ENCODE data around the gene GYPC.

The GYPC gene

GRCh38 chr2:126661702-126662500 lies 5.9 kb downstream of the GYPC start:
- Histone ChIP-seq H3K79me2 (peaks cover 2% of the 10 kb centered on the region), H3K27ac (no peak overlapping the region), H3K27me3 (ENCODE audit: control insufficient read depth, insufficient read depth, low read length) (no peaks in the 10 kb centered on the region), H3K9ac (no peak overlapping the region), H3K4me2 (ENCODE audit: low read length) (no peak overlapping the region), H3K36me3 (ENCODE audit: control insufficient read depth, insufficient read depth, low read length) (no peaks in the 10 kb centered on the region), H3K4me3 (ENCODE audit: low read depth, low read length) (no peak overlapping the region), H3K4me1 (peaks cover 15% of the 10 kb centered on the region), H3K9me3 (ENCODE audit: control insufficient read depth, low read length) (no peaks in the 10 kb centered on the region), H2AFZ (no peak overlapping the region)
- no peak for TF ChIP-seq CTCF (IDR thresholded peaks at IDR 0.05)

GRCh38 chr2:126662621-126663020 lies 6.7 kb downstream of the GYPC start:
- peaks cover 2% of the 10 kb centered on the region for H3K79me2 ChIP-seq
- TF ChIP-seq CTCF (IDR thresholded peaks at IDR 0.05): no peak
- H3K36me3 ChIP-seq (ENCODE audit: control insufficient read depth, insufficient read depth, low read length): no peaks in the 10 kb centered on the region
- H3K9ac ChIP-seq: no peak overlapping the region
- no peak overlapping the region for H3K4me3 ChIP-seq (ENCODE audit: low read depth, low read length)
- H3K27me3 ChIP-seq (ENCODE audit: control insufficient read depth, insufficient read depth, low read length): no peaks in the 10 kb centered on the region
- no peak overlapping the region for H3K4me2 ChIP-seq (ENCODE audit: low read length)
- no peaks in the 10 kb centered on the region for H3K9me3 ChIP-seq (ENCODE audit: control insufficient read depth, low read length)
- H3K27ac ChIP-seq: no peak overlapping the region
- H2AFZ ChIP-seq: no peak overlapping the region
- peaks cover 15% of the 10 kb centered on the region for H3K4me1 ChIP-seq

- peaks cover 15% of the 10 kb centered on the region for H3K4me1 ChIP-seq
- peaks cover 2% of the 10 kb centered on the region for H3K79me2 ChIP-seq
- H2AFZ ChIP-seq: no peak overlapping the region
- no peaks in the 10 kb centered on the region for H3K9me3 ChIP-seq (ENCODE audit: control insufficient read depth, low read length)
- H3K4me3 ChIP-seq (ENCODE audit: low read depth, low read length): no peak overlapping the region
- TF ChIP-seq CTCF (IDR thresholded peaks at IDR 0.05): no peak
- no peak overlapping the region for H3K9ac ChIP-seq
- H3K27ac ChIP-seq: no peak overlapping the region
- H3K36me3 ChIP-seq (ENCODE audit: control insufficient read depth, insufficient read depth, low read length): no peaks in the 10 kb centered on the region
- H3K4me2 ChIP-seq (ENCODE audit: low read length): no peak overlapping the region
- no peaks in the 10 kb centered on the region for H3K27me3 ChIP-seq (ENCODE audit: control insufficient read depth, insufficient read depth, low read length)
These were observed 7.4 kb downstream of the GYPC start for GRCh38 chr2:126663184-126663963.

- Histone ChIP-seq H3K4me1 (peaks cover 15% of the 10 kb centered on the region), H3K9ac (no peak overlapping the region)
These were observed 8.3 kb downstream of the GYPC start for GRCh38 chr2:126664234-126664633.

More at GRCh38 chr2:126664234-126664633, 8.3 kb downstream of the GYPC start:
- TF ChIP-seq CTCF (IDR thresholded peaks at IDR 0.05): no peak
- no peak overlapping the region for H3K4me3 ChIP-seq (ENCODE audit: low read depth, low read length)
- H3K9me3 ChIP-seq (ENCODE audit: control insufficient read depth, low read length): no peaks in the 10 kb centered on the region
- no peak overlapping the region for H3K27ac ChIP-seq
- no peaks in the 10 kb centered on the region for H3K36me3 ChIP-seq (ENCODE audit: control insufficient read depth, insufficient read depth, low read length)
- no peak overlapping the region for H2AFZ ChIP-seq
- H3K4me2 ChIP-seq (ENCODE audit: low read length): no peak overlapping the region
- H3K79me2 ChIP-seq: peaks cover 2% of the 10 kb centered on the region
- no peaks in the 10 kb centered on the region for H3K27me3 ChIP-seq (ENCODE audit: control insufficient read depth, insufficient read depth, low read length)

All from parathyroid adenoma (tissue), 2 donors.